ENCODE results near the gene ABCB11. TPM values are rescaled to one million over a fixed set of nuclear protein-coding genes. Genes with fewer than 3 reads are reported as not detected.

ABCB11 gene
- 0.11 TPM for total RNA-seq
- 0.04 TPM for polyA plus RNA-seq

- WGBS, result 75% methylated on average over 3 of the region's 3 CpGs
- DNase-seq (ENCODE audit: extremely low spot score), result no peak
Observed at GRCh38 chr2:169031202-169031601, at the start of gene ABCB11. TSS of gene ABCB11 (minus strand) at chr2:169031324. CDS start at chr2:169018125, 13,199 bp downstream.

GRCh38 chr2:169080250-169081069 lies 49.3 kb upstream of the ABCB11 start:
- Histone ChIP-seq H3K27ac (ENCODE audit: low read depth) (no peak overlapping the region), H3K4me1 (ENCODE audit: insufficient read depth) (no peaks in the 10 kb centered on the region), H3K4me3 (ENCODE audit: low read depth, low read length) (no peak overlapping the region), H3K36me3 (ENCODE audit: insufficient read depth) (no peaks in the 10 kb centered on the region)
- no peak for DNase-seq (ENCODE audit: extremely low spot score)
- 84% methylated on average over 2 of the region's 2 CpGs for WGBS

More at GRCh38 chr2:169031202-169031601, at the start of gene ABCB11:
- no peaks in the 10 kb centered on the region for H3K4me1 ChIP-seq (ENCODE audit: insufficient read depth)
- H3K36me3 ChIP-seq (ENCODE audit: insufficient read depth), result no peaks in the 10 kb centered on the region
- H3K4me3 ChIP-seq (ENCODE audit: low read depth, low read length), result no peak within 1 kb of the TSS
- no peak within 1 kb of the TSS for H3K27ac ChIP-seq (ENCODE audit: low read depth)

GRCh38 chr2:169077674-169078240 lies 46.6 kb upstream of the ABCB11 start:
- Histone ChIP-seq H3K4me1 (ENCODE audit: insufficient read depth) (no peaks in the 10 kb centered on the region), H3K4me3 (ENCODE audit: low read depth, low read length) (no peak overlapping the region), H3K27ac (ENCODE audit: low read depth) (no peak overlapping the region), H3K36me3 (ENCODE audit: insufficient read depth) (no peaks in the 10 kb centered on the region)
- no peak for DNase-seq (ENCODE audit: extremely low spot score)
- 52% methylated on average over 2 of the region's 2 CpGs for WGBS

- no peak for DNase-seq (ENCODE audit: extremely low spot score)
- WGBS, result 79% methylated on average over 9 of the region's 9 CpGs
- H3K36me3 ChIP-seq (ENCODE audit: insufficient read depth), result no peaks in the 10 kb centered on the region
- no peak overlapping the region for H3K27ac ChIP-seq (ENCODE audit: low read depth)
- H3K4me1 ChIP-seq (ENCODE audit: insufficient read depth), result no peaks in the 10 kb centered on the region
- H3K4me3 ChIP-seq (ENCODE audit: low read depth, low read length), result no peak overlapping the region
Observed at GRCh38 chr2:169073963-169074751, 43.0 kb upstream of the ABCB11 start.

- no peak for DNase-seq (ENCODE audit: extremely low spot score)
- no peak overlapping the region for H3K4me3 ChIP-seq (ENCODE audit: low read depth, low read length)
- H3K27ac ChIP-seq (ENCODE audit: low read depth), result no peak overlapping the region
- H3K4me1 ChIP-seq (ENCODE audit: insufficient read depth), result no peaks in the 10 kb centered on the region
- 83% methylated on average over 3 of the region's 3 CpGs for WGBS
- no peaks in the 10 kb centered on the region for H3K36me3 ChIP-seq (ENCODE audit: insufficient read depth)
Observed at GRCh38 chr2:169073211-169073962, 42.3 kb upstream of the ABCB11 start.

GRCh38 chr2:169072163-169072925 lies 41.2 kb upstream of the ABCB11 start:
- H3K36me3 ChIP-seq (ENCODE audit: insufficient read depth), result no peaks in the 10 kb centered on the region
- H3K4me1 ChIP-seq (ENCODE audit: insufficient read depth), result no peaks in the 10 kb centered on the region
- 75% methylated on average over 4 of the region's 4 CpGs for WGBS
- H3K27ac ChIP-seq (ENCODE audit: low read depth), result no peak overlapping the region
- H3K4me3 ChIP-seq (ENCODE audit: low read depth, low read length), result no peak overlapping the region
- no peak for DNase-seq (ENCODE audit: extremely low spot score)

- no peak for DNase-seq (ENCODE audit: extremely low spot score)
- 73% methylated on average over 5 of the region's 5 CpGs for WGBS
- no peak overlapping the region for H3K27ac ChIP-seq (ENCODE audit: low read depth)
- no peaks in the 10 kb centered on the region for H3K4me1 ChIP-seq (ENCODE audit: insufficient read depth)
- no peaks in the 10 kb centered on the region for H3K36me3 ChIP-seq (ENCODE audit: insufficient read depth)
- no peak overlapping the region for H3K4me3 ChIP-seq (ENCODE audit: low read depth, low read length)
Observed at GRCh38 chr2:169071455-169071854, 40.3 kb upstream of the ABCB11 start.

GRCh38 chr2:169069833-169070232 lies 38.7 kb upstream of the ABCB11 start:
- DNase-seq (ENCODE audit: extremely low spot score), result no peak
- WGBS, result 86% methylated on average over 2 of the region's 2 CpGs
- no peaks in the 10 kb centered on the region for H3K4me1 ChIP-seq (ENCODE audit: insufficient read depth)
- H3K36me3 ChIP-seq (ENCODE audit: insufficient read depth), result no peaks in the 10 kb centered on the region
- H3K4me3 ChIP-seq (ENCODE audit: low read depth, low read length), result no peak overlapping the region
- no peak overlapping the region for H3K27ac ChIP-seq (ENCODE audit: low read depth)

- 56% methylated on average over 5 of the region's 5 CpGs for WGBS
- no peaks in the 10 kb centered on the region for H3K4me1 ChIP-seq (ENCODE audit: insufficient read depth)
- H3K4me3 ChIP-seq (ENCODE audit: low read depth, low read length), result no peak within 1 kb of the TSS
- no peak within 1 kb of the TSS for H3K27ac ChIP-seq (ENCODE audit: low read depth)
- no peak for DNase-seq (ENCODE audit: extremely low spot score)
- H3K36me3 ChIP-seq (ENCODE audit: insufficient read depth), result no peaks in the 10 kb centered on the region
Observed at GRCh38 chr2:169069341-169069740, 38.2 kb upstream of the ABCB11 start, which contains the start of gene DHRS9. TSS of gene DHRS9 (plus strand) at chr2:169069563. CDS start at chr2:169081582, 12,019 bp downstream.

- Histone ChIP-seq H3K4me1 (ENCODE audit: insufficient read depth) (no peaks in the 10 kb centered on the region), H3K4me3 (ENCODE audit: low read depth, low read length) (no peak overlapping the region), H3K27ac (ENCODE audit: low read depth) (no peak overlapping the region), H3K36me3 (ENCODE audit: insufficient read depth) (no peaks in the 10 kb centered on the region)
- WGBS, result 33% methylated on average over 1 of the region's 1 CpG
- DNase-seq (ENCODE audit: extremely low spot score), result no peak
Observed at GRCh38 chr2:169066897-169067296, 35.8 kb upstream of the ABCB11 start.

GRCh38 chr2:169065864-169066517 lies 34.9 kb upstream of the ABCB11 start:
- H3K4me1 ChIP-seq (ENCODE audit: insufficient read depth), result no peaks in the 10 kb centered on the region
- 74% methylated on average over 2 of the region's 2 CpGs for WGBS
- no peak for DNase-seq (ENCODE audit: extremely low spot score)
- no peak overlapping the region for H3K27ac ChIP-seq (ENCODE audit: low read depth)
- no peaks in the 10 kb centered on the region for H3K36me3 ChIP-seq (ENCODE audit: insufficient read depth)
- H3K4me3 ChIP-seq (ENCODE audit: low read depth, low read length), result no peak overlapping the region

- DNase-seq (ENCODE audit: extremely low spot score), result no peak
- 76% methylated on average over 1 of the region's 1 CpG for WGBS
- Histone ChIP-seq H3K4me1 (ENCODE audit: insufficient read depth) (no peaks in the 10 kb centered on the region), H3K27ac (ENCODE audit: low read depth) (no peak overlapping the region), H3K36me3 (ENCODE audit: insufficient read depth) (no peaks in the 10 kb centered on the region), H3K4me3 (ENCODE audit: low read depth, low read length) (no peak overlapping the region)
Observed at GRCh38 chr2:169065422-169065821, 34.3 kb upstream of the ABCB11 start.

Measured in urinary bladder (tissue), 4 donors.